T-helper 17 cell (primary cell): ENCODE results near the gene SLBP. TPM values are rescaled to one million over a fixed set of nuclear protein-coding genes. Genes with fewer than 3 reads are reported as not detected.
A peak's percentile ranks its signal among the peaks of the same experiment; 100 is the strongest.

Experiments used
- ATAC-seq: fragments of 150-1000 bp; cut with Tn5 transposase; 2 replicates; pipeline ENCODE4 v1.10.0; 2021; ENCODE audit warnings: mild to moderate bottlenecking, moderate library complexity
- DNase-seq, 3 donors: peaks; one replicate each; pipeline versions ENCODE4 v3.0.0 to v3.0.0-alpha.2; 2020 to 2021
- H3K9me3 ChIP-seq: one replicate; pipeline ENCODE4 v1.7.0; 2013; ENCODE audit warnings: low read length, mild to moderate bottlenecking; ENCODE audit not compliant: control insufficient read depth, poor library complexity, severe bottlenecking
- H3K27ac Mint-ChIP-seq: one replicate; pipeline ENCODE4 v1.8.0; 2022; ENCODE audit warnings: mild to moderate bottlenecking, moderate library complexity, mixed read lengths
- H3K27me3 Mint-ChIP-seq: one replicate; pipeline ENCODE4 v1.8.0; 2022; ENCODE audit warnings: mixed read lengths
- H3K36me3 Mint-ChIP-seq: one replicate; pipeline ENCODE4 v1.8.0; 2022; ENCODE audit warnings: low read depth, mixed read lengths
- H3K4me1 Mint-ChIP-seq: one replicate; pipeline ENCODE4 v1.8.0; 2022; ENCODE audit warnings: mild to moderate bottlenecking, mixed read lengths
- H3K4me3 Mint-ChIP-seq: one replicate; pipeline ENCODE4 v1.8.0; 2022; ENCODE audit warnings: mild to moderate bottlenecking, moderate library complexity, mixed read lengths
- total RNA-seq, 4 donors: library from RNA in 2 of 4; stranded (reverse) in 2 of 4; gene quantifications; one replicate each; pipeline ENCODE4 v1.2.3 and lab custom pipeline; 2022 to 2026

Gene SLBP
- total RNA-seq: 10 to 100 TPM; 24.9 to 36.0 TPM
- total RNA-seq (lab: John Stamatoyannopoulos, UW): 45.1 to 86.2 reads per million in 2 donors

GRCh38 chr4:1712216-1713002 is at the start of gene SLBP:
Gene SLBP, minus strand, starts transcription at chr4:1712319. Its CDS starts 131 bp downstream, at chr4:1712188.
- Mint-ChIP-seq H3K36me3 (peaks cover 5% of the 10 kb centered on the region), H3K27ac (peak within 1 kb of the TSS; percentile 96), H3K4me1 (peaks cover 30% of the 10 kb centered on the region), H3K4me3 (peak within 1 kb of the TSS; percentile 94), H3K27me3 (no peaks in the 10 kb centered on the region)
- DNase-seq: peak; percentile 98 to 99 (median 98)
- ATAC-seq: peak; percentile 88
- H3K9me3 ChIP-seq: no peaks in the 10 kb centered on the region

- peaks cover 15% of the 10 kb centered on the region for H3K27me3 Mint-ChIP-seq
- ATAC-seq (no peak), DNase-seq (no peak)
- H3K9me3 ChIP-seq: no peaks in the 10 kb centered on the region
- no peaks in the 10 kb centered on the region for H3K36me3 Mint-ChIP-seq
- H3K27ac Mint-ChIP-seq: no peak overlapping the region
- H3K4me3 Mint-ChIP-seq: no peak overlapping the region
- peaks cover 5% of the 10 kb centered on the region for H3K4me1 Mint-ChIP-seq
Measured at GRCh38 chr4:1761130-1761689, 49.1 kb upstream of the SLBP start.

- Mint-ChIP-seq H3K27ac (no peak overlapping the region), H3K4me1 (peaks cover 3% of the 10 kb centered on the region), H3K27me3 (peaks cover 14% of the 10 kb centered on the region), H3K4me3 (no peak overlapping the region), H3K36me3 (no peaks in the 10 kb centered on the region)
- DNase-seq: no peak
- ATAC-seq: no peak
- no peaks in the 10 kb centered on the region for H3K9me3 ChIP-seq
Measured at GRCh38 chr4:1760521-1761071, 48.5 kb upstream of the SLBP start.

- H3K36me3 Mint-ChIP-seq: no peaks in the 10 kb centered on the region
- no peaks in the 10 kb centered on the region for H3K4me1 Mint-ChIP-seq
- no peak overlapping the region for H3K27ac Mint-ChIP-seq
- DNase-seq (no peak), ATAC-seq (no peak)
- peaks cover 7% of the 10 kb centered on the region for H3K27me3 Mint-ChIP-seq
- no peaks in the 10 kb centered on the region for H3K9me3 ChIP-seq
- H3K4me3 Mint-ChIP-seq: no peak overlapping the region
Measured at GRCh38 chr4:1759818-1760223, 47.7 kb upstream of the SLBP start.

- Mint-ChIP-seq H3K36me3 (no peaks in the 10 kb centered on the region), H3K27ac (no peak overlapping the region), H3K4me3 (no peak overlapping the region), H3K27me3 (peaks cover 7% of the 10 kb centered on the region), H3K4me1 (no peaks in the 10 kb centered on the region)
- no peak for ATAC-seq
- DNase-seq: no peak
- no peaks in the 10 kb centered on the region for H3K9me3 ChIP-seq
Measured at GRCh38 chr4:1759170-1759817, 47.2 kb upstream of the SLBP start.

GRCh38 chr4:1758306-1759121 is 46.4 kb upstream of the SLBP start:
- Mint-ChIP-seq H3K27me3 (peaks cover 7% of the 10 kb centered on the region), H3K4me1 (no peaks in the 10 kb centered on the region)

GRCh38 chr4:1757836-1758235 is 45.7 kb upstream of the SLBP start:
- Mint-ChIP-seq H3K27ac (no peak overlapping the region), H3K36me3 (no peaks in the 10 kb centered on the region), H3K4me3 (no peak overlapping the region), H3K27me3 (peaks cover 7% of the 10 kb centered on the region), H3K4me1 (no peaks in the 10 kb centered on the region)
- ATAC-seq (no peak), DNase-seq (no peak)
- H3K9me3 ChIP-seq: no peaks in the 10 kb centered on the region

More at GRCh38 chr4:1758306-1759121, 46.4 kb upstream of the SLBP start:
- H3K36me3 Mint-ChIP-seq: no peaks in the 10 kb centered on the region
- no peak for DNase-seq
- no peak overlapping the region for H3K4me3 Mint-ChIP-seq
- no peaks in the 10 kb centered on the region for H3K9me3 ChIP-seq
- ATAC-seq: no peak
- H3K27ac Mint-ChIP-seq: no peak overlapping the region

GRCh38 chr4:1756893-1757779 is 45.0 kb upstream of the SLBP start:
- no peaks in the 10 kb centered on the region for H3K4me1 Mint-ChIP-seq
- no peak overlapping the region for H3K4me3 Mint-ChIP-seq
- peaks cover 2% of the 10 kb centered on the region for H3K27me3 Mint-ChIP-seq
- H3K36me3 Mint-ChIP-seq: no peaks in the 10 kb centered on the region
- no peak overlapping the region for H3K27ac Mint-ChIP-seq
- no peaks in the 10 kb centered on the region for H3K9me3 ChIP-seq
- DNase-seq (no peak), ATAC-seq (no peak)

GRCh38 chr4:1756079-1756478 is 44.0 kb upstream of the SLBP start:
- ATAC-seq: no peak
- H3K27ac Mint-ChIP-seq: no peak overlapping the region
- no peaks in the 10 kb centered on the region for H3K4me1 Mint-ChIP-seq

GRCh38 chr4:1755297-1755696 is 43.2 kb upstream of the SLBP start:
- no peaks in the 10 kb centered on the region for H3K27me3 Mint-ChIP-seq
- no peak for DNase-seq
- H3K9me3 ChIP-seq: no peaks in the 10 kb centered on the region
- no peak overlapping the region for H3K4me3 Mint-ChIP-seq
- no peaks in the 10 kb centered on the region for H3K4me1 Mint-ChIP-seq
- H3K36me3 Mint-ChIP-seq: no peaks in the 10 kb centered on the region
- no peak for ATAC-seq
- no peak overlapping the region for H3K27ac Mint-ChIP-seq

More at GRCh38 chr4:1756079-1756478, 44.0 kb upstream of the SLBP start:
- no peaks in the 10 kb centered on the region for H3K9me3 ChIP-seq
- DNase-seq: no peak
- Mint-ChIP-seq H3K4me3 (no peak overlapping the region), H3K36me3 (no peaks in the 10 kb centered on the region), H3K27me3 (no peaks in the 10 kb centered on the region)

- no peaks in the 10 kb centered on the region for H3K4me1 Mint-ChIP-seq
- no peak overlapping the region for H3K4me3 Mint-ChIP-seq
- no peaks in the 10 kb centered on the region for H3K27me3 Mint-ChIP-seq
- H3K36me3 Mint-ChIP-seq: no peaks in the 10 kb centered on the region
- no peak for ATAC-seq
- no peak for DNase-seq
- no peaks in the 10 kb centered on the region for H3K9me3 ChIP-seq
- H3K27ac Mint-ChIP-seq: no peak overlapping the region
Measured at GRCh38 chr4:1754336-1754735, 42.2 kb upstream of the SLBP start.

- no peaks in the 10 kb centered on the region for H3K27me3 Mint-ChIP-seq
- no peak overlapping the region for H3K27ac Mint-ChIP-seq
- H3K4me1 Mint-ChIP-seq: no peaks in the 10 kb centered on the region
- ATAC-seq: no peak
- no peaks in the 10 kb centered on the region for H3K36me3 Mint-ChIP-seq
- no peak overlapping the region for H3K4me3 Mint-ChIP-seq
- H3K9me3 ChIP-seq: no peaks in the 10 kb centered on the region
- no peak for DNase-seq
Measured at GRCh38 chr4:1753697-1754311, 41.7 kb upstream of the SLBP start.
